HEK293 (cell line): Measurements from ENCODE around the gene POTEI.
"Not testable (repeated sequence)": the region's sequence is repeated elsewhere in the genome, so short reads cannot be mapped to it uniquely, and the experiment has no call there.

Source experiments
- CTCF ChIA-PET: fragments of 350-600 bp; formaldehyde crosslinking; extraction: SDS; loops from one replicate; lab custom pipeline; 2021; ENCODE audit warnings: antibody characterized with exemption; lab: Yijun Ruan, JAX
- POLR2A ChIA-PET: fragments of 300-600 bp; formaldehyde crosslinking; extraction: SDS; loops from one replicate; lab custom pipeline; 2020; ENCODE audit warnings: antibody characterized with exemption, inconsistent platforms; lab: Yijun Ruan, JAX
- H3K27ac ChIP-seq: fragments of 200-500 bp; sonication (Bioruptor generic); 2 replicates; pipeline ENCODE4 v1.5.1; 2014; ENCODE audit warnings: low read depth, low read length, control low read depth, inconsistent platforms; ENCODE audit errors: extremely low read depth
- H3K36me3 ChIP-seq, 2 experiments: fragments of 200-500 bp in 1 of 2; sonication (Bioruptor generic) in 1 of 2; 1 replicate in 1 of 2; 2 replicates in 1 of 2; pipeline ENCODE4 v1.5.1; 2014 to 2017; ENCODE audit warnings: inconsistent platforms in 2 of 2, low read length in 2 of 2; ENCODE audit not compliant: control insufficient read depth in 2 of 2, insufficient read depth in 1 of 2
- H3K4me1 ChIP-seq: fragments of 200-500 bp; sonication (Bioruptor generic); 2 replicates; pipeline ENCODE4 v1.5.1; 2014; ENCODE audit warnings: mild to moderate bottlenecking, low read length, inconsistent platforms; ENCODE audit not compliant: control insufficient read depth, insufficient read depth
- H3K4me3 ChIP-seq: 2 replicates; pipeline ENCODE4 v1.5.1; 2011; ENCODE audit warnings: low read depth, mild to moderate bottlenecking, control low read depth, low read length, moderate library complexity
- H3K9me3 ChIP-seq: fragments of 200-500 bp; sonication (Bioruptor generic); 2 replicates; pipeline ENCODE4 v1.5.1; 2014; ENCODE audit warnings: low read depth, low read length, inconsistent platforms; ENCODE audit not compliant: control insufficient read depth, insufficient read depth

Gene POTEI

DNA sequence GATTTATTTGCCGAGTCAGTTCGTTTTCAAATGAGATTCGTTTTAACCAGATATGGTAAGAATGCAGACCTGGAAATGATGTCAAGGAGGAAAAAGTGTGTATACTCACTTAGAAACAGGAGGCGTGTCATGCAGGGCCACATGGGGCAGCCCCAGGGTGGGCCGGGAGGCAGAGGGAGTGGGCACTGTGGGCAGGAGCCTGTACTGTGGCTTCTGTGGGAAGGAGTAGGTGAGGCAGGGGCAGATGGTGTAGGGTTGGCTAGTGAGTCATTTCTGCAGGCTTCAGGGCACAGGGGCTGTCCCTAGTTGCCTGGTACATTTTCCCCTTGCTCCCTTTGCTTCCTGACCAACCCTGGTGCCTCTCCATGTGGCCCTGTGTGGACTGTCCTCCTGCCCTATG is 22.1 kb upstream of the POTEI start:
- H3K27ac ChIP-seq, H3K36me3 ChIP-seq, H3K4me3 ChIP-seq, H3K4me1 ChIP-seq, POLR2A ChIA-PET, H3K9me3 ChIP-seq, CTCF ChIA-PET: not testable (repeated sequence)

DNA sequence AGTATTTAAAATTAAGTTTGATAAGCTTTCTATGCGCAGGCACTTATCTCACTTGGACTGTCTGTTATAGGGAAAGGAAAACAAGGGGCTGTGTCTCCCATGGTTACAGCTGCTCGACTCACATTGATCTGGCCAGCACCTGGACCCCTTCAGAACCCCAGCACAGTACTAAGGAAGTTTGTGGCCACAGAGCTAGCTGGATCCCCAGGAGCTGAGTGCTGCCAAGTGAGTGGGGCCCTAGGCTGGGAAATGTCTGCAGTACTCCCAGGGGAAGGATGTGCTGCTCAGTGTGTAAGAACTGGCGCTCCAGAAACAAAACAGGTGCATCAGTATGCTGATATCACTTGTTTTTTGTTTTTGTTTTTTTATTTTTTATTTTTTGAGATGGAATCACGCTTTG is 21.1 kb upstream of the POTEI start:
- POLR2A ChIA-PET: not testable (repeated sequence)

DNA sequence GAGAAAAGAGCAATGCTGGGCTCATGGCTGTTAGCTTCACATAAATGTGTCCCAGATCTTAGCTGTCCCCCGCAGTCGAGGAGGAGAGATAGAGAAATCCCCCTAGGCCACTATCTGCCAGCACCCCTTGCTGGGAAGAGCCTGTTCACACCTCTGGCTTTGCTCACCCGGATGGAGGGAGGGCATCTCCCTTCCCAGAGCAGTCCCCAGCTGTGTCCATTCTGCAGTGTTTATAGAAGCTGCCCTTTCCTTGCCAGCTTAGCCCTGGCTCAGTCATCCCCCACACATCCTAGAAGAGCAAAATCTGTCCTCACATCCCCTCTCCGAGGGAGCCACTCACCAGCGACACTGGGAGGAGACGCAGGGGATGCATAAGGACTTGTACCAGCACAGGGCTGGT is 20.4 kb upstream of the POTEI start:
- CTCF ChIA-PET, POLR2A ChIA-PET, H3K27ac ChIP-seq, H3K36me3 ChIP-seq, H3K4me1 ChIP-seq, H3K4me3 ChIP-seq, H3K9me3 ChIP-seq: not testable (repeated sequence)

More for the DNA sequence above, 21.1 kb upstream of the POTEI start:
- H3K4me1 ChIP-seq, H3K36me3 ChIP-seq, CTCF ChIA-PET, H3K27ac ChIP-seq, H3K9me3 ChIP-seq, H3K4me3 ChIP-seq: not testable (repeated sequence)

DNA sequence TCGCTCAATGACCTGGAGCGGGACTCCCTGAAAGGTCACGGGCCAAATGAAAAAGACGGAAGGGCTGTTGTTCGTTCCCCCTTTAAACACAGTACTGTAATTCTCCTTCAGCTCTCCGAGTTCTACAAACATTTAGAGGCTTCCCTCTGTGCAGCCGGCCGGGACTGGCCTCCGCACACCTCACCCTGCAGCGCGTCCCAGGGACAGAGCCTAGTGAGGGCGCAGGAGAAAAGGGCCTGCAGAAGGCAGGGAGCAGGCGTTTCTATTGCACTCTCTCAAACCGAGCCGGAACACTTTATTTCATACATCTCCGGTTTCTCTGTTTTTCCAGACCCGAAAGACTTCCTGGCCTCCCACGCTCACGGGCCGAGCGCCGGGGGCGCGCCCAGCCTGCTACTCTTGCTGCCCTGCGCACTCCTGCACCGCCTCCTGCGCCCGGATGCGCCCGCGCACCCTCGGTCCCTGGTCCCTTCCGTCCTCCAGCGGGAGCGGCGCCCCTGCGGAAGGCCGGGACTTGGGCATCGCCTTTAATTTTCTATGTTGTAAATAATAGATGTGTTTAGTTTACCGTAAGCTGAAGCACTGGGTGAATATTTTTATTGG is 18.3 kb upstream of the POTEI start:
- H3K4me1 ChIP-seq, CTCF ChIA-PET, H3K4me3 ChIP-seq, POLR2A ChIA-PET, H3K36me3 ChIP-seq, H3K9me3 ChIP-seq, H3K27ac ChIP-seq: not testable (repeated sequence)

DNA sequence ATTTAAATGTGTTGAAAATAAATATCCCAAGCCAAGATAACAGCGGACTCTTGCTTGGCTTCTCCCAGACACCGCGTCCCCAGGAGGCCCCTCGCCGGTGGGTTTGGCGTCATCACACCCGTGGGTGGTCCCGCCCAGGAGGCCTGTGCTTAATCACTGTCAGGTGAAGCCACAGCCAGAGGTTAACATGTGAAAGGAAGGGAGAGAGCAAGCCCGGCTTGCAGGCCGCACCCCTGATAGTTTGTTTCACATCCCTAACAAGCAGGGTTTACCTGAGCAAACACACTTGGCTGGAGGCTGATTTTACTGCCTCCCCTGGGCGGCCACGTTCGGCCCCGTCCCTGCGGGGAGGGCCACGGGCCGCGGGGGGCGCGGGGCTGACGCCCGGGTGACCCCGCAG is 13.3 kb upstream of the POTEI start:
- H3K36me3 ChIP-seq, H3K4me1 ChIP-seq, CTCF ChIA-PET, H3K9me3 ChIP-seq, H3K27ac ChIP-seq, POLR2A ChIA-PET, H3K4me3 ChIP-seq: not testable (repeated sequence)

DNA sequence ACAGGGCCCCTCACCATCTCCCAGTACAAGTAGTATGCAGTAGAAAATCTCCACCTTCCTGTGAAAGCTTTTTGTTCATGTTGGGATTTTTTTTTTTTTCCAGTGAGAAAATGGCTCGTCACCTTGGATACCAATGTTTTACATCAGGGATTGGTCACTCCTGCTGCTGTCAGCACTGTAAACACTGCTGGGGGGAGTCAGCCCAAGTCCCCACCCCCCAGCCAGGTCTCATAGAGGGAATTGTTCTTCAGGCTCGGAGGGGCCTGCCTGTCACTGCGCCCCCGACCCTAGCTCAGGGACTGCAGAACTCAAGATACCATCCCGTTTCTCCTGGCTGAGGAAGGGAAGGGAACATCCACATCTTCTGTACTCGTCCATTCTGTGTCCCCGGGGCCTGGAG is 11.9 kb upstream of the POTEI start, which contains the start of gene CFC1B:
Gene CFC1B, plus strand, starts transcription at position 231 of the 400 bp plus-strand sequence. CDS start 263 bp downstream, outside the sequence.
- H3K4me1 ChIP-seq, POLR2A ChIA-PET, H3K4me3 ChIP-seq, H3K36me3 ChIP-seq, H3K27ac ChIP-seq, CTCF ChIA-PET, H3K9me3 ChIP-seq: not testable (repeated sequence)

DNA sequence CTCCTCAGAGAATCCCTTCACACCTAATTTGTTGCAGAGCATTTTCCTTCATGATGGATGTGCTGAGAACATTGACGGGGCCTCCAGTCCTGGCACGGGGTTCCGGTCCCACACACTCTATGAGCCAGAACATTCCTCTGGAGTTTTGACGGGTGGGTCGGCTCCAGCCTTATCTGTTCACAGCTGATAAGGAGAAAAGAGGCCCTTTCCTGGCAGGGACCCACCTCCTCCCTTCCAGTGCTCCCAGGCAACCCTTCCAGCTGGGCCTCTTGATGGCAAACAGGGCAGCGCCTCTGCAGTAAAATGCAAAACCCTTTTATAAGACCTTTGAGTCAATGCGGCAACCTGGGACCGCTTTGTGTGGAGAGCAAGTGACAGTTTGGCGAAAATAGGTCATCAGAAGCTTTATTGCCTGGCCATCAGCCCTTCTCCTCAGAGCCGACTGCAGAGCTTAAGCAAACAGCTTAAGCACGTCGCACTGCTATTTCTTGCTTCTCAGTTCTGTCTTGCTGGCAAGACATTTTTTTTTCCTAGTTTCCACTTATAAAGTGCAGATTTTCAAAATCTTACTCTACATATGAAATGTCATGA is 9.5 kb upstream of the POTEI start:
- H3K4me1 ChIP-seq, POLR2A ChIA-PET, H3K27ac ChIP-seq, H3K9me3 ChIP-seq, CTCF ChIA-PET, H3K4me3 ChIP-seq, H3K36me3 ChIP-seq: not testable (repeated sequence)

DNA sequence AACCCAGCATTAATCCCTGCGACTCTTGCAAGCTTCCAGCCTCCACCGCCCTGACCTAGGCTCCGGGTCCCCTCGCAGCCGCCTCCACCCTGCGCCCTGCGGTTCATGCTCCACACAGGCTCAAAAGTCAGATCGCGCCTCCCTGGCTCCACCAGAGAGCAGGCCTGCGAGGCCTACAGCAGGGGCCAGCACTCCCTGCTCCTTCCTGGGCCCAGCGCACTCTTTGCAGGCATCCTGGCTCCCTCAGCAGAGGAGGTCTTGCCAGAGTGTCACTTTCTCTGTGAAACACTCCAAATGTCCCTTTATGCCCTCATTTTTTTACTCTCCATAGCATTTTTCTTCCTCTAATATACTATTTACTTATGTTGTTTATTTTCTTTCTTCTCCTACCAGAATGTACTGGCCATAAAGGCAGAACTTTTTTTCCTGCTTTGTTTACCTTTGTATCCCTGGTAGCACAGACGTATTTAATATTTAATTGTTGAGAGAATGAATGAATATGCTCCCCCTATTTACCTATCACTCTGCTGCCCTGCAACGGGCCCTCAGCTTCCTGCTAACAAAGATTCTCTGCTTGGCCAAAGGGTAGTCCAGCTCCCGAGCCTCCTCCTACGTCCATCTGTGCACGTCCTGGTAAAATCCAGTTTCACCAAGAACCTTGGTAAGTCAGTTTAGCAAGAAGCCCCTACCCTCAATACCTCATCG is 2.8 kb upstream of the POTEI start:
- H3K9me3 ChIP-seq, H3K27ac ChIP-seq, H3K4me1 ChIP-seq, CTCF ChIA-PET, POLR2A ChIA-PET, H3K36me3 ChIP-seq, H3K4me3 ChIP-seq: not testable (repeated sequence)
